NK-92 treated with Interleukin-12 subunit alpha and Interleukin-12 subunit beta, amount 100 ng/mL, for 24 hours (cell line): ENCODE data around the gene LYVE1.

ENCODE experiments used
- DNase-seq: peaks from one replicate; lab custom pipeline; 2025; lab: John Stamatoyannopoulos, UW

LYVE1 gene

DNA sequence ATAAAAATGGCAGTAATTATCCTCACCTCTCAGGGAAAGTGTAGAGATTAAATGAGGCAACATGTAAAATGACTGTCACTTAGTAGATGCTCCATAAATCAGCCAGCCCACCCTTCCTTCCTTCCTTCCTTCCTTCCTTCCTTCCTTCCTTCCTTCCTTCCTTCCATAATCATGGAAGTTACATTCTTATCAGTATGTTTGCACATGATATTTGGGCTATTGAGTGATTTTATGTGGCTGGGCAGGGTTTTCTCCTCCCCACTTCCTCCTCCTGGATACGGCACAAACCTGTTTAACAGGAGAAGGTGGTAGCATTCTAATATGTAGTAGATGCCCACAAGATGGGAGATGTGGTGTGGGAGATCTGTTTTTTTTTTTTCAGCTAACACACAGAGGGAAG is 11.9 kb downstream of the LYVE1 start:
- no peak for DNase-seq

DNA sequence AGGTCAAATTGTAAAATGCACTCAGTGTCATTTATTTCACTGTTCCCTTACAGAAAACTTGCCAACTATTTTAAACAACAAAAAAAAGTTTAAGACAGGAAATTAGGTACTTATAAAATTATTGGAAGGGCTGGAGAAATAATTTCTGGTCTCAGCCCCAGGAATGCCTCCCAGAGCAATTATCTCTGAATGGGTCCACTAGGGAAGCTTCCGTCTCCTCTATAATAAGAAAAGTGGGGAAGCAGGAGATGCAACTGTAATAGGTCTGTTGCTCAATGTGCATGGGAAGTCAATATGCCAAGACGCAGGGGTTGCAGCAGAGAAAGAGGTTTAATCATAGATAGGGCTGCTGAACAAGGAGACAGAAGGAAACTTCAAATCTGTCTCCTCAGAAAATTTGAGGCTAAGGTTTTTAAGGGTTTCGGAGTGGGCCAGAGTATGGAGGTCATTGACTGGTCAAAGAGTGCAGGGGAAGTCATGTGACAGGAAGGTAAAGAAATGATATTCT is 16.6 kb downstream of the LYVE1 start:
- no peak for DNase-seq

DNA sequence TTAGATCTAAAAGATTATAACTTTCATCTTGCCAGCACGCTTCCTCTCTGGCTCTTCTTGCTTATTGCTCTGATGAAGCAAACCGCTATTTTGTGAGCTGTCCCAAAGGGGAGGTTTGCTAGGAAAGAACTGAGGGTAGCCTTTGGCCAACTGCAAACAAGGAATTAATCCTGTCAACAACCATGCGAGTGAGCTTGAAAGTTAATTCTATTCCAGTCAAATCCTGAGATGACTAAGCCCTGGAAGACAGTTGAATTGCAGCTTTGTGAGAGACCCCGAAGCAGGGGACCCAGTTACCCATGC is 17.2 kb downstream of the LYVE1 start:
- no peak for DNase-seq

DNA sequence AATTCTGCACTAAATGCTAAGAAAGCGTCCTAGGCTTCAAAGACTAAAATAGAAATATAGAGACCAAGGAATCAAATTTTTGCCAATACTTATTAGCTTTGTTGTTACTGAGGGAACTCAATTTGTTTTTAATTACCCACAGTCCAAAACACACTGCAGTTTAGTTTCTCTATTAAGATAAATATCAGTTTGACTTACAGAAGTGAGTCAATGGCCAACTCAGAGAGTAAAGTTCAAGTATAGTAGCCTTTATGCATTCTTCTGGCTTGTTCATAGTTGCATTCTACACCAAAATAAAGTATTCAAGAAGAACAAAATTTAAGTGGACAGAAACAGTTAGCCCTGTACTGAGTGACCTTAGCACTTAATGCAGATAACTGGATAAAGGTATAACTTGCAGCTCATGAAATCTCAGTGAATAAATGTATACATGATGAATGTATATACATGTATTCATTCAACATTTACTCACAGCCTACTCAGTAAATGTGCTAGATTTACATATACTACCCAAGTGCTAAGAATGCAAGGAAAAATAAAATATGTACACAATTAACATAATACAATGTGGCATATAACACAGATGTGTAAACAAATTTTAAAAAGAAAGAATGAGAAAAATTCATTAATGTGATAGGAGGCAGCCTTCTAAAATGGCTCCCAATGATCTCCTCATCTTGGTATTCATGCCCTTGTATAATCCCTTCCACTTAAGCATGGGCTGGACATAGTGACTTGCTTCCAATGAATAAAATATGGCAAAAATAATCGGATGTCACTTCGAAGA is 17.8 kb downstream of the LYVE1 start:
- DNase-seq, result no peak

DNA sequence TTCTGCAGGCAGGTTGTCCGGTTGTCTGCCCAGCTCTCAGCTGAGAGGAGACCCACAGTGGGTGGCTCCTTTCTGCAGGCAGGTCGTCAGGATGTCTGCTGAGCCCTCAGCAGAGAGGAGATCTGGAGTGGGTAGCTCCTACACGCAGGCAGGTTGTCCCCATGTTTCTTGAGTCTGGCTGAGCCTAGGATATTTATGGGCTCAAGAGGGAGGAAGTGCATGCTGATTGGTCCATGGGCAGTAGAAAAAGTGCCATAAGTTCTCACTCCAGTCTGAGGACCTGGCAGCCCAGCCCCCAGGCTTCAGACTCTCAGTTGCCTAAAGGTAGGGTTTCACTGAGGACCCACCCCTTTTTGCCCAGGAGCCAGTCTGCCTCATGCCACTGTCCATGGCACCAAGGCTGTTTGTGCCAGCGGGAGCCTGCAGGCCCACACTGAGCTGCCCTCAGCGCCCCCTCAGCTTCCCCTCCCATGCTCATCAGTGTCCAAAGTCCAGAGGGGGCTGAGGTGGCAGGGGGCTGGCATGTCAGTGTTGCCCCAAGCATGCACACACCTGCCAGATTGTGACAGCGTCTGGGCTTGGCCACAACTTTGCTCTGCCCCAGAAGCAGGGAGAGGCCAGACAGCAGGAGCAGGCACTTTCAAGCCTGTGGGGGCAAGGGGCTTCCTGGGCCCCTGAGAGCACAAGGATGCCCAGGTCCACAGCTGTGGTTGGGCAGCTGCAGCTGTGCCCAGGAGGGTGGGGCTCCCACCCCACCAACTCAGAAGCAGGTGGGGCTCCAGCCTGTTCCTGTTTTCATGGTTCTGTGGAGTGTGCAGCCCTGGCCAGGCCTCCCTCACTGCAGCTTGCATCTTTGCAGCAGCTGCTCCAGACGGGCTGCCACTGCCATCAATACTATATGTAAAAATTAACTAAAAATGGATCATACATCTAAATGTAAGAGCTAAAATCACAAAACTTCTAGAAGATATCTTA is 23.7 kb downstream of the LYVE1 start:
- no peak for DNase-seq

DNA sequence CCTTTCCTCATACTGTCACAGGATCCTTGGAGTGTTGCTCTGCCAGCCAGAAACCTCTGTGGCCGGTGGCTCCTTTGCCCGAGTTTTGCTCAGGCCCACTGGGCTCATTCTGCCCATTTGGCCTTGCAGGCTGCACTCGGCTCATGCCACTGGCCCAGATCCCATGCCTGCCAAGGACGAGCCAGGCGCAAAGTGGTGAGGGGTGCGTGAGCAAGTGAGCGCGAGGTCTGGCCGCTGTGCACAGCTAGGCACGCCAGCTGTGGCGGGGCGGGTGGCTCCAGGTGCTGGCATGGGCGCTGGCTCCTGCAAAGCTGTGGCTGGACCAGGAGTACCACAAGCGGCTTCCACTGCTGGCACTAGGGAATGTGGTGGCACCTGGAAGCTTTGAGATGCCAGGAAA is 24.7 kb downstream of the LYVE1 start:
- DNase-seq, result no peak

DNA sequence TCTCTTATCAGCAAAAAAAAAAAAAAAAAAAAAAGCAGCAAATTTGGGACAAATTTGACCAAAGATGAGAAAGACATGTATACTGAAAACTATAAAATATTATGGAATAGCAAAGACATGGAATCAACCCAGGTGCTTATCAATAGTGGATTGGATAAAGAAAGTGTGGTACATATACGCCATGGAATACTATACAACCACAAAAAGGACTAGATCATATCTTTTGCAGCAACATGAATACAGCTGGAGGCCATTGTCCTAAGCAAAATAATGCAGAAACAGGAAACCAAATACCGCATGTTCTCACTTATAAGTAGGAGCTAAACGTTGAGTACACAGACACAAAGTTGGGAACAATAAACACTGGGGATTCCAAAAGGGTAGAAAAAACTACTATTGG is 25.7 kb downstream of the LYVE1 start:
- no peak for DNase-seq

DNA sequence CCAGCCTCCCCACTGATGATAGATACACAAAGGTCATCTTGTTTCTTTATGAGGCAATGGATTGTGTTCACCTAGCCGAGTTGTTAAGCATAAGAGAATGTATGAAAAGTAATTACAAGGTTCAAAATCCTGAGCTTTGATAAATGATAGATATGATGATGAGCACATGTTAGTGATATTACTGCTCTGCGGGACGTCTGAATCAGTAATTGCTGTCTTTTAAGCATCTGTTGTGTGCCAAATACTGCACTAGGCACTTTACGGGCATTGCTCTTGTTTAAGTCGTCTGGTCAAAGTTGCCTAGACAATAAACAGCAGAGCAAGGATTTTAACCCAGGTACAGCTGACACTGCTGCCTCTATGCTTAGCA is 26.9 kb downstream of the LYVE1 start:
- DNase-seq, result no peak

DNA sequence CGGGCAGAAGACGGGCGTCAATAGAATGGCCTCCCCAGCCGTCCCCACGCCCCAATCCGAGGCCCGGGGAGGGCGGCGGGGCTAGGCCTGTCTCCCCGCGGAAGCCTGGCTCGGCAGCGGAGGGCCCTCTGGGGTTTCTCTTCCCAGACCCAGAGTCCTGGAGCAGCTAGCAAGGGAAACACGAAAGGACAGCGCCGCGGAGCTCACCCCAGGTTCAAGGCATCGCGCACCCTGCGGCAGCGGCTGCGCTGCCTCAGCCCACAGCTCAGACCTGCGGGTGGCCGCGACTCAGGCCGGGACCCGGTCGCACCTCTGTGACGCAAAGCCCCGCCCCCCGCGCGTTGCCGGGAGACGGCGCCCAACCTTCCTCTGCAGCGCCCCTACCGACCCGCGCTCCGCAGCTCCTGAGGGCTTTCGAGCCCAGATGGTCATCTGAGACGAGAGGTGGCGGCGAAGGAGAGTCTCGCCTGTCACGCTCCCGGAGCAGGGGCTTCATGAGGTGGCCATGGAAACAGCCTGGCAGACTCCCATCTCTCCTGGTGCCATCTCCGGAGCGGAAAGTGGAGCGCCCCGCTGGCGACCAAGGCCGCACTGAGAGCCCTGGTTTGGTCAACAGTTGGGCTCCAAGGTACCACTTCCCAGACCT is 27.4 kb downstream of the LYVE1 start, which contains the start of gene RNF141:
TSS of gene RNF141 (minus strand) at position 273 of the 646 bp plus-strand sequence. CDS start 7,029 bp downstream, outside the sequence.
- DNase-seq, result peak; percentile 92

DNA sequence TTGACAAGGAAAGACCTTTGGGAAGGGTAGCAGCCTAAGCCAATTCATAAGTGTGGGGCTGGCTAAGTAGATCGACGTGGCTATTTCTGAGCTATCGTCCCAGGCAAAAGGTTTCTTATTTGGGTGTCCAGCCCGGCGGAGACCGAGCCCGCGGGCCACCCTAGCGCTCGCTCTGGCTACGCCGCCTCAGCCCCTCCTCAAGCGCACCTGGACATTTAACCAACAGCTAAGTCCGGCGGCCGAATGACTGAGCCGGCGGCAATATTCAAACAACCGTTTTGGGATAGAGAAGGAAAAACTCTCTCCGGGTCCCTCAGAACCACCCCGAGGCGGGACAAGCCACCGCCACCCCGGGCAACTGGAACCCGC is 27.9 kb downstream of the LYVE1 start:
- no peak for DNase-seq

DNA sequence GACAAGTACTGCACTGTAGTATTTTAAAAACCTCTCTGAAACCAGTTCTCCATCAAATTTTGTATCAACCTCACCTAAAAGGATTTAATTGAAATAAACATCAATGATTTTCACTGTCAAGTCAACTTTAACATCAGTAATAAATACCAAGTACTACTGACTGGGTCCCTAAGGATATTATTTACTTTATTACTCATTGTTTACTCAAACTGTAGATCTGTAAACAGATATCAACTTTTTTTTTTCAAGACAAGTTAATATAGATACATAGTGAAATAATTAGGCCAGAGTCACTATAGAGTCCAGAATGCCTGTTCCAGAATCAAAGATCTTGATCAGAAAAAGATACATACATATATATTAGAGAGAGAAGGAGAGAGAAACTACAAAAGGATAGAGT is 29.1 kb downstream of the LYVE1 start:
- DNase-seq, result no peak

DNA sequence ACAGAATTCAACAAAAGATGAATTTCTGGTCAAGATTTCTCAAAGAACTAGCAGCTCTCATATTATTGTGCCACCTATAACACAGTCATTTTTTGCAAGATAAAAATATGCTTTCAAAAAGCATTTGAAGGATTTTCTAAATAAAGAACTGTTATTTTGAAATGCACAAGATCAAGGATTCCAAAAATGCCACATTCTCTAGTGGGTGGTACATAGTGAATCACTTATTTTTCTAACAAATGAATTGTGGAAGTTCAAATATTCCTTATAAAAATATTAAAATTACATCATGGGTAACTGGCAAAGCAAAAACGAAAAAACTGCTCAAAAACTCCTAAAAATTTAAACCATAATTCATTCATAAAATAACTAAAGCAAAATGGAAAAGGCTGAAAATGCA is 29.5 kb downstream of the LYVE1 start:
- DNase-seq, result no peak

DNA sequence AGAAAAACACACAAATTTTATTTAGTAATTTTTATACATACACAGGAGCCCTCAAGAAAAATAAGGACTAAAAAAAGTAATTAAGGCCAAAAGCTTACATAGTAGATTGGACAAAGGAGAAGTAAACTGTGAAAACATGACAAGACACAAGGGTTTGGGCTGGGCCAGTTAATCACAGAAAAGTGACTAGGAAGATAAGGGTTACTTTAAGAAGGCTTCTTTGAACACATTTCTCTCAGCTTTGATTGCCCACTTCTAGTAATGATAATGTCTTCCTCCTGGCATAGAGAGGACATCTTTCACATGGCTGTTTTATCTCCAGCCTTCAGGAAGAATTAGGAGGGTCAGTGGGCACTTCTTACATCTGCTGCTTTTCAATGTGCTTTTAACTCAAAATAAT is 30.9 kb downstream of the LYVE1 start:
- DNase-seq, result no peak

DNA sequence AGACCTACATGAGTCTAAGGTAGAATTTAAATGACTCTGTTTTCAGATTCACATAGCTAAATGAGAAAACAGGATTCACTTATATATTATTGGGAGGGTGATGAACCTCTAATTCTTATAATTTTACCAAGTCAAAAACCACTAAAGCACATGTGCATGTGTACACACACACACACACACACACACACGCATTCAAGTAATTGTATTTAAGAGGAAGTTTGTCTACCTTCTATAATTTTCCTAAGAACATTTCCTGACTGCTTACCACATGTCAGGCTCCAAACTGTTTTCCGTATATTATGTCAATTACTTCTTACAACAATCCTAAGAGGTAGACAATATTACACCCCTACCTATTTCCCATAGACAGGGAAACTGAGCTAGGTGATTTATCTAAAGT is 34.1 kb downstream of the LYVE1 start:
- DNase-seq, result no peak

DNA sequence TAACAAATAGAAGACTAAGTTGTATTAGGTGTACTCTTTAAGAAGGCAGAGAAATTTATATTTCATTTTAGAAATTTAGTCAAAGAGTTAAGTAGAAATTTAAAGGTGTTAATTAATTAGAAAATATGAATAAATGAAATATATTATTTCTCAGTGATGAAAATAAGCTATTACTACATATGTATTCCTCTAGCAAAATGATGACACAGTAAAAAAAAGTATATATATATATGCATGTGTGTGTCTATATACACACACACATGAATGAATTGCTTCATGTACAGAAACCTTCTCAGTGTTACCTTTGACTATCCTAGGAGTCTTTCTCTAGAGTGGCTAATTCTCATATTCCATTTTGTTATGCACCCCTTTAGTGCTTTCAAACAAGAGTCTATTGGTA is 35.1 kb downstream of the LYVE1 start:
- DNase-seq, result no peak

DNA sequence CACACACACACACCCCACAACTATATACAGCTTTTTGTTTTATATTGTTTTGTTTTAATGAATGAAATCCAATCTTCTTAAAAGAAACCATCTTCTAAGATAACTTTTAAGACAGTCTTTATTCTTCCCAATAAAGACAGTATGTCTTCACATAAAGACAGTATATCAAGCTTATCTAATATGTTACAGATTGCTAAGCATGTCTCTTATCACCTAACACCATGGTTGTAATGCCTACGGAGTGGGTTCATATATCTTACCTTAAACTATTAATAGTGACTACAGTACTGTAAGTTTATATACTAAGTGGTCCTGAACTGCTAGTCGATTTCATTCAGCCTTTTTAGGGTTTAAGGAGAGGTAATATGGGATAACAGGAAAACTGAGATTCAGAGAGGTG is 35.9 kb downstream of the LYVE1 start:
- DNase-seq, result no peak

DNA sequence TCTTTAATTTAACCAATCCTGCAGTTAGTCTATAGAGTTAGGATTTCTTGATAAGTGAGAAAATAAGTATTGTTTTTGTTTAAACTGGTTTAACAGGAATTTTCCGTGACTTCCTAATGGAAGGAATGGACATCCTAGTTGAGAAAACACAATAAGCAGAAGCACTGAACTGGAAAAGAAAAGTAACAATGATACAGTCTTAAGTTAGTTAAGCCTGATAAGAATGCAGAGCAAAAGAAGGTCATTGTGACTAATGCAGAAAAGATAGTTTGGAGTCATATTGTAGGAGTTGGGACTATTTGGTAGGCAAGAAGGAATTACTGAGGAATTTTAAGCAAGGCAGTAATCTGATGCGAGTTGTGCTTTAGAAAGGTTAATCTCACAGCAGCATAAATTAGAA is 39.2 kb downstream of the LYVE1 start:
- DNase-seq, result no peak

DNA sequence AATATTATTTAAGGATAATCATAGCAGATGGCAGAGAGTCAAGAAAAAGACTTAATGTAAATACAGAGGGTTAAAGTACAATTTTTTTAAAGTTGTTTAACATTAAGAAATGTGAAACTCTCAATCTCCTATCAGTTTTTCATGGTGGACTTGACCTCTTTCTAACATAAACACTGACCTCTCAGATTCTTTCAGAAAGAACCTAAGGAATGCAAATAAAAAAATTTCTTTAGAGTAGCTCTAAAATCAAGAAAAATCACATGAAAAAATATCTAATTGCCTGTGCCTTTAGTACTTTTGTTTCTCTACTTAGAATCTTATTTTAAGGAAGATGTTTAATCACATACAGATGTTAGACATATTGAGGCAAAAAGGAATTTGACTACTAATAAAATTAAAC is 40.3 kb downstream of the LYVE1 start:
- DNase-seq, result no peak

DNA sequence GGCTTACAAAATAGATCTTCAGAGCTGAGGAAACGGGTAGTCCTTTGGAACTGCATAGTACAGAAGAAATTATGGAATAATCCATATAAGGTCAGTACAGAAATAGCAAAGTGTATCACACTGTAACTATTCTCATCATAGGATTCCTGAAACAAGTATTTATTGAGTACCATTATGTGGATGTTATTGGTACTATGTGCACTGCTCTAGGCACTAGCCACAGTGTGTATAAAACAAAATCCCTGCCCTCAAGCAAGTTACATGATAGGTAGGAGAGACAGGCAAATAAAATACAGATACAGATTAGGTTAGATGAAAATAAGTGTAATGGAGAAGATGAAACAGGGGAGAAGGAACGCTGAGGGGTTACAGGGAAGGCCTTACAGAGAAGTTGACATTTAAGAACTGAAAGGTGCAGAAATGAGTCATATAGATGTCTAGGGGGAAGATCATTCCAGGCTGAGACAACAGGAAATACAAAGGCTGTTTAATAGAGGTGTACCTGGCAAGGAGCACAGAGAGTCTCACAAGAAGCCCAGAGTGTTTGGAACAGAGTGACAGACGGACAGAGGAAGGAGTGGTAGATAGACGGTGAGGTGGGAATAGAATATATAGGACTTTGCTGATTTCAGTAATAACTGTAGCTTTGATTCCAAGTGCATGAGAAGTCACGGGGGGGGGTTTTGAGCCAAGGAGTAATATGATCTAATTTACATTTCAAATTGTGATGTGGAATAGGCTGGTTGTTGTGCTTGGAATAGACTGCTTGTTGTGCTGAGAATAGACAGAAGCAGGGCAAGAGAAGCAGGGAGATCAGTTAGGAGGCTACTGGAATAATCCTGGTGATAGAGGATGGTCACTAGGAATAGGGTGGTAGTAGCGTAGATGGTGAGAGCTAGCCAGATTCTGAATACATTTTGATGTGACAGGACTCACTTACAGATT is 41.2 kb downstream of the LYVE1 start:
- DNase-seq, result no peak

DNA sequence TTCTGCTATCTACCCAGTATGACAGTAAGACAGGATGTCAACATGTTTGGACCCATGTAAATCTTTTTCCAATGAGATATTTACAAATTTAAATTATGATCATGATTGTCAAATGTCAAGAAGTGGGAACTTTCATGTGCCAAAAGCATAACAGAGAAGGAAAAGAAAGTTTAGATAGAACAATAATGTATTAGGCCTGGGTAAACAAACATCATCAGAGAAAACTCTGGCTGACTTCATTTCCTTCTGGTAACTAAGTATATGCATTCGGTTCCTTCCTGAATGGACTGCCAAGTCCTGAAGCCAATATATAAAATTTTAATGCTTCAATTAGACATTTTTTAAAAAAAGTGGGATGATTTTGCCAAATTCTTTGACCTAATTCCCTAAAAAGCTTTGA is 44.0 kb downstream of the LYVE1 start:
- no peak for DNase-seq

DNA sequence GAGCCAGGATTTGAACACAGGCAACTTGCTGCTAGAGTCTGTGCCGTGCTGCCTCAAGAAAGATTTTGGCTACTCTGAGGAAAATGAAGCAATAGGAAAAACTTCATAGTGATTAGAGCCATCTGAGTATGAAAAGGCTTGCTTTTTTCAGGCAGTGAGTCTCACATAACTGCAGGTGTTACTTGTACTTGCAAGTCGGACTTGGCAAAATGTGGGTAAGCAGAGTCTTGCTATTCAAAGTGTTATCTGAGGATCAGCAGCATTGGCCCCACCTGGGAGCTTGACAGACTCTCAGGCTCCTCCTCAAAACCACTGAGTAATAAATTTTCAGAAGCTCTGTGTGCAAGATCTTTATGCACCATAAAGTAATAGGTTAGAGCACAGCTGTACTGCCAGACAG is 45.5 kb downstream of the LYVE1 start:
- DNase-seq, result no peak

DNA sequence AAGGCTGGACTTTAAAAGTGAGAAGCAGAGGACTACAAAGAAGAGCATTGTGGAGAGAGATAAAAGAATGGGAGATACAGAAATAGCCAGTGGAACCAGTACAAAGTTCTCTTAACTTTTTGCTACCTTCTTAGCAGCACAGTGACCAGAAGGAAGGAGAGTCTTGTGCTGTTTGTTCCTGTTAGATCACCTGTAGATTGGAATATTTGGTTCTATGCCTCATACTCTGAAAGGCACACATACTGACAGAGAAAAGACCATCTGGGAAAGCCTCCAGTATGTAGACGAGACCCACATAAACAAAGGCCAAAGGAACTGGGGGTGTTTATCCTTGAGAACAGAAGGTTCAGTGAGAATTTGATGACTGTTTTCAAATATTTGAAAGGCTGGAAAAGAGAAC is 46.2 kb downstream of the LYVE1 start:
- no peak for DNase-seq
